Stomach (tissue), 4 donors: ENCODE data around the gene IGF2BP1.

ENCODE experiments used
- CTCF ChIP-seq, 7 experiments: fragments of 450-650 bp in 4 of 7; fragments of 200-600 bp in 3 of 7; sonication (generic) in 3 of 7; IDR thresholded peaks; one replicate each; pipeline ENCODE4 v1.5.1; 2016 to 2019; ENCODE audit warnings: antibody characterized with exemption in 7 of 7, control low read depth in 2 of 7, mild to moderate bottlenecking in 1 of 7
- EP300 ChIP-seq: sonication (generic); formaldehyde crosslinking; IDR thresholded peaks from one replicate; pipeline ENCODE4 v1.6.1; 2017; ENCODE audit warnings: antibody characterized with exemption
- POLR2A ChIP-seq, 4 donors: fragments of 450-650 bp; IDR thresholded peaks; one replicate each; pipeline ENCODE4 v1.6.1; 2016; ENCODE audit warnings: antibody characterized with exemption in 4 of 4, control low read depth in 2 of 4, mild to moderate bottlenecking in 1 of 4, moderate library complexity in 1 of 4

GRCh38 chr17:49069585-49070273, 72.5 kb downstream of the IGF2BP1 start:
- TF ChIP-seq CTCF (IDR thresholded peaks at IDR 0.05) (no peak), POLR2A (IDR thresholded peaks at IDR 0.05) (no peak), EP300 (no peak)
